Measurements from ENCODE around the gene NT5DC1.

NT5DC1 gene

GRCh38 chr6:116266803-116267202, 166.2 kb downstream of the NT5DC1 start:
- in situ Hi-C loops (cut with MboI; ENCODE audit: low sequenced_read_pairs, unreplicated experiment), result loop anchor here (10.0 kb wide), 1 partner anchor 278 kb away; the partner anchor contains the start of gene TRAPPC3L
- no peak for TF ChIP-seq CTCF (IDR thresholded peaks at IDR 0.05; ENCODE audit: borderline replicate concordance, control extremely low read depth, extremely low read depth, insufficient read depth, missing control alignments)
- no peak for DNase-seq (ENCODE audit: low spot score)

GRCh38 chr6:116267836-116268588, 167.4 kb downstream of the NT5DC1 start:
- no peak for DNase-seq (ENCODE audit: low spot score)
- TF ChIP-seq CTCF (IDR thresholded peaks at IDR 0.05; ENCODE audit: borderline replicate concordance, control extremely low read depth, extremely low read depth, insufficient read depth, missing control alignments), result no peak
- in situ Hi-C loops (cut with MboI; ENCODE audit: low sequenced_read_pairs, unreplicated experiment), result loop anchor here (10.0 kb wide), 1 partner anchor 277 kb away; the partner anchor contains the start of gene TRAPPC3L

- in situ Hi-C loops (cut with MboI; ENCODE audit: low sequenced_read_pairs, unreplicated experiment), result loop anchor here (10.0 kb wide), 1 partner anchor 276 kb away; the partner anchor contains the start of gene TRAPPC3L
- peak; percentile 61 for TF ChIP-seq CTCF (IDR thresholded peaks at IDR 0.05; ENCODE audit: borderline replicate concordance, control extremely low read depth, extremely low read depth, insufficient read depth, missing control alignments)
- peak; percentile 57 for DNase-seq (ENCODE audit: low spot score)
These were observed 168.1 kb downstream of the NT5DC1 start for GRCh38 chr6:116268589-116269293.

GRCh38 chr6:116271149-116271708, 170.6 kb downstream of the NT5DC1 start:
- TF ChIP-seq CTCF (IDR thresholded peaks at IDR 0.05; ENCODE audit: borderline replicate concordance, control extremely low read depth, extremely low read depth, insufficient read depth, missing control alignments), result no peak
- no peak for DNase-seq (ENCODE audit: low spot score)
- in situ Hi-C loops (cut with MboI; ENCODE audit: low sequenced_read_pairs, unreplicated experiment), result no loop called here

- TF ChIP-seq CTCF (IDR thresholded peaks at IDR 0.05; ENCODE audit: borderline replicate concordance, control extremely low read depth, extremely low read depth, insufficient read depth, missing control alignments), result no peak
- in situ Hi-C loops (cut with MboI; ENCODE audit: low sequenced_read_pairs, unreplicated experiment), result loop anchor here (25.0 kb wide), 1 partner anchor 160 kb away; no protein-coding TSS in a partner anchor
- DNase-seq (ENCODE audit: low spot score), result no peak
These were observed 176.5 kb downstream of the NT5DC1 start for GRCh38 chr6:116277124-116277523.

GRCh38 chr6:116278481-116278829, 177.8 kb downstream of the NT5DC1 start:
- in situ Hi-C loops (cut with MboI; ENCODE audit: low sequenced_read_pairs, unreplicated experiment), result loop anchor here (25.0 kb wide), 1 partner anchor 159 kb away; no protein-coding TSS in a partner anchor
- DNase-seq (ENCODE audit: low spot score), result no peak
- TF ChIP-seq CTCF (IDR thresholded peaks at IDR 0.05; ENCODE audit: borderline replicate concordance, control extremely low read depth, extremely low read depth, insufficient read depth, missing control alignments), result no peak
